ENCODE results near the gene HYDIN. TPM values are rescaled to one million over a fixed set of nuclear protein-coding genes. Genes with fewer than 3 reads are reported as not detected.

The HYDIN gene
- polyA plus RNA-seq, 1 of the 3 experiments (the other 2 are of a cell fraction) = 0.33 TPM

DNA sequence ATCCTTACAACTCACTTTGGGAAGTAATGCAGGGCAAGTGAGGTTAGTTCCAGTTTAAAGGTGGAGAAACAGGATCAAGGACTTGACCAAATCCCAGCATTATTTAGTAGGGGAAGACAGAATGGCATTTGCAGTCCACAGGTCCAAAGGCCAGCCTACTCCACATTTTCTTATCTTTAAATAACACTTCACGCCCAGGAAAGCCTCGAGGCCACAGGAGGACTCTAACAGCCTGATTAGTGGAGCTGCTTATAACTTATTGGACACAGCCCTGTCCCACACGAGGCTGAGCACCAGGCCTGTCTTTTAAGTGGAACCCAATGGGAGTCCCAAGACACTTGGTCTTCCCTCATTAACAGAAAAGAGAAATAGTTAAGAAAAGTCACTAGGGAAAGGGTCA is 12.1 kb upstream of the HYDIN start:
- no peaks in the 10 kb centered on the region for H3K9me3 ChIP-seq
- TF ChIP-seq TCF12 (IDR thresholded peaks at IDR 0.05) (no peak), TEAD4 (IDR thresholded peaks at IDR 0.05; ENCODE audit: borderline replicate concordance, insufficient read depth) (no peak), MXI1 (IDR thresholded peaks at IDR 0.05; ENCODE audit: low read depth, low read length) (no peak), SMC3 (IDR thresholded peaks at IDR 0.05; ENCODE audit: low read depth, low read length) (no peak), NRF1 (IDR thresholded peaks at IDR 0.05; ENCODE audit: low read depth, low read length) (no peak), RCOR1 (IDR thresholded peaks at IDR 0.05; ENCODE audit: low read length) (no peak)
- TF ChIP-seq, protein P1, sequence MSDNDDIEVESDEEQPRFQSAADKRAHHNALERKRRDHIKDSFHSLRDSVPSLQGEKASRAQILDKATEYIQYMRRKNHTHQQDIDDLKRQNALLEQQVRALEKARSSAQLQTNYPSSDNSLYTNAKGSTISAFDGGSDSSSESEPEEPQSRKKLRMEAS (IDR thresholded peaks at IDR 0.05; ENCODE audit: low read depth) = no peak
- TF ChIP-seq, protein P2, sequence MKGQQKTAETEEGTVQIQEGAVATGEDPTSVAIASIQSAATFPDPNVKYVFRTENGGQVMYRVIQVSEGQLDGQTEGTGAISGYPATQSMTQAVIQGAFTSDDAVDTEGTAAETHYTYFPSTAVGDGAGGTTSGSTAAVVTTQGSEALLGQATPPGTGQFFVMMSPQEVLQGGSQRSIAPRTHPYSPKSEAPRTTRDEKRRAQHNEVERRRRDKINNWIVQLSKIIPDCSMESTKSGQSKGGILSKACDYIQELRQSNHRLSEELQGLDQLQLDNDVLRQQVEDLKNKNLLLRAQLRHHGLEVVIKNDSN (IDR thresholded peaks at IDR 0.05; ENCODE audit: borderline replicate concordance, low read depth) = no peak
- TF ChIP-seq, protein P3, sequence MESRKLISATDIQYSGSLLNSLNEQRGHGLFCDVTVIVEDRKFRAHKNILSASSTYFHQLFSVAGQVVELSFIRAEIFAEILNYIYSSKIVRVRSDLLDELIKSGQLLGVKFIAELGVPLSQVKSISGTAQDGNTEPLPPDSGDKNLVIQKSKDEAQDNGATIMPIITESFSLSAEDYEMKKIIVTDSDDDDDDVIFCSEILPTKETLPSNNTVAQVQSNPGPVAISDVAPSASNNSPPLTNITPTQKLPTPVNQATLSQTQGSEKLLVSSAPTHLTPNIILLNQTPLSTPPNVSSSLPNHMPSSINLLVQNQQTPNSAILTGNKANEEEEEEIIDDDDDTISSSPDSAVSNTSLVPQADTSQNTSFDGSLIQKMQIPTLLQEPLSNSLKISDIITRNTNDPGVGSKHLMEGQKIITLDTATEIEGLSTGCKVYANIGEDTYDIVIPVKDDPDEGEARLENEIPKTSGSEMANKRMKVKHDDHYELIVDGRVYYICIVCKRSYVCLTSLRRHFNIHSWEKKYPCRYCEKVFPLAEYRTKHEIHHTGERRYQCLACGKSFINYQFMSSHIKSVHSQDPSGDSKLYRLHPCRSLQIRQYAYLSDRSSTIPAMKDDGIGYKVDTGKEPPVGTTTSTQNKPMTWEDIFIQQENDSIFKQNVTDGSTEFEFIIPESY (IDR thresholded peaks at IDR 0.05; ENCODE audit: borderline replicate concordance, low read depth) = no peak
- CTCF ChIA-PET = interaction anchor here (1.2 kb wide), 1 partner anchor 69 kb away, joined by 4 read pairs; no protein-coding TSS in a partner anchor

DNA sequence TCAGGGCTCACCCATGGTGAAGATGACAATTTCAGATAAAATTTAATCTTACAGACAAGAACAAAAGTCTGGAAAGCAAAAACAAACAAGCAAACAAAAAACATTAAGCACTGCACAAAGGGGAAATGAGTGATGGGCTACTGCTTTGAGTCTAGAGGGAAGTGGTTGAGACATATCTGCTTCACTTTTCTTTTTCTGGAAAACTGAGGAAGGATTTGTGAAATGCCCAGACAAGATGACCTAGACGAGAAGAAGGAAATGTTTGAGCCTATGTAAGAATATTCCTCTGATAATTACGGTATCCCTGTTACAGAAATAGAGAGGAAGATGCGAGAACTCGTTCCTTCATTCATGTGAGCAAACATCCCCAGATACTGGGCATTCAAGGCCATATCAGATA is 11.5 kb upstream of the HYDIN start:
- H3K4me3 ChIP-seq (ENCODE audit: low read depth in 2 of 2, low read length in 1 of 2) = no peak overlapping the region
- TF ChIP-seq FOXM1 (IDR thresholded peaks at IDR 0.05; ENCODE audit: low read depth) = no peak
- TF ChIP-seq POLR2AphosphoS5 (IDR thresholded peaks at IDR 0.05; ENCODE audit: low read depth, low read length) = no peak
- TF ChIP-seq, protein P1 (IDR thresholded peaks at IDR 0.05; ENCODE audit: low read depth) = no peak
- no peak for TF ChIP-seq NRF1 (IDR thresholded peaks at IDR 0.05; ENCODE audit: low read depth, low read length)
- no peak for TF ChIP-seq YY1 (IDR thresholded peaks at IDR 0.05; ENCODE audit: low read depth)
- TF ChIP-seq TAF1 (IDR thresholded peaks at IDR 0.05; ENCODE audit: borderline replicate concordance, low read depth, low read length) = no peak
- TF ChIP-seq MEF2A (IDR thresholded peaks at IDR 0.05; ENCODE audit: borderline replicate concordance, low read depth) = no peak
- no peak for TF ChIP-seq GATA2 (CRISPR knock-in tag; IDR thresholded peaks at IDR 0.05)
- no peak for TF ChIP-seq MXI1 (IDR thresholded peaks at IDR 0.05; ENCODE audit: low read depth, low read length)
- H2AFZ ChIP-seq (ENCODE audit: low read depth) = no peak overlapping the region
- H3F3A ChIP-seq (replicated peaks; ENCODE audit: insufficient read depth) = no peaks in the 10 kb centered on the region
- no peak for DNase-seq
- no peaks in the 10 kb centered on the region for H3K9me3 ChIP-seq
- no peaks in the 10 kb centered on the region for H3K79me2 ChIP-seq (ENCODE audit: insufficient read depth)
- ChIA-PET CTCF (interaction anchor here (1.2 kb wide), 1 partner anchor 70 kb away, joined by 4 read pairs; no protein-coding TSS in a partner anchor), POLR2A (no interaction called here)
- WGBS (ENCODE audit: low lambda C conversion rate) = 23% methylated on average over 4 of the region's 4 CpGs
- H3K36me3 ChIP-seq (replicated peaks in 1 of 2; ENCODE audit: control insufficient read depth in 1 of 2, insufficient read depth in 2 of 2, low read length in 1 of 2) = no peaks in the 10 kb centered on the region
- H3K4me2 ChIP-seq = no peak overlapping the region
- H3K9me2 ChIP-seq = no peaks in the 10 kb centered on the region
- H3K27ac ChIP-seq (ENCODE audit: low read depth in 2 of 2, low read length in 1 of 2) = no peak overlapping the region
- no peaks in the 10 kb centered on the region for H3K4me1 ChIP-seq (ENCODE audit: control insufficient read depth in 1 of 2, insufficient read depth in 2 of 2, low read depth in 1 of 2, low read length in 1 of 2)
- H4K20me1 ChIP-seq (ENCODE audit: insufficient read depth) = no peaks in the 10 kb centered on the region
- H3K27me3 ChIP-seq (ENCODE audit: insufficient read depth) = no peaks in the 10 kb centered on the region
- H3K9ac ChIP-seq = no peak overlapping the region

More for the DNA sequence above, 12.1 kb upstream of the HYDIN start:
- 0% methylated on average over 3 of the region's 3 CpGs for WGBS (ENCODE audit: low lambda C conversion rate)
- POLR2A ChIA-PET = no interaction called here
- Histone ChIP-seq H3K4me2 (no peak overlapping the region), H3K9me2 (no peaks in the 10 kb centered on the region), H3K27me3 (ENCODE audit: insufficient read depth) (no peaks in the 10 kb centered on the region), H3K79me2 (ENCODE audit: insufficient read depth) (no peaks in the 10 kb centered on the region), H3K9ac (no peak overlapping the region), H3K27ac (ENCODE audit: low read depth in 2 of 2, low read length in 1 of 2) (no peak overlapping the region), H3K36me3 (replicated peaks in 1 of 2; ENCODE audit: control insufficient read depth in 1 of 2, insufficient read depth in 2 of 2, low read length in 1 of 2) (no peaks in the 10 kb centered on the region), H4K20me1 (ENCODE audit: insufficient read depth) (no peaks in the 10 kb centered on the region), H3F3A (replicated peaks; ENCODE audit: insufficient read depth) (no peaks in the 10 kb centered on the region), H3K4me1 (ENCODE audit: control insufficient read depth in 1 of 2, insufficient read depth in 2 of 2, low read depth in 1 of 2, low read length in 1 of 2) (no peaks in the 10 kb centered on the region), H2AFZ (ENCODE audit: low read depth) (no peak overlapping the region), H3K4me3 (ENCODE audit: low read depth in 2 of 2, low read length in 1 of 2) (no peak overlapping the region)
- DNase-seq = no peak
